Measurements from ENCODE around the gene PLCB1. TPM values are rescaled to one million over a fixed set of nuclear protein-coding genes. Genes with fewer than 3 reads are reported as not detected.
A peak's percentile ranks its signal among the peaks of the same experiment; 100 is the strongest.

The PLCB1 gene
- total RNA-seq, 2 experiments from 2014 or later: 0.63 to 1.5 TPM

- Mint-ChIP-seq H3K4me1 (ENCODE audit: low read depth) (peaks cover 15% of the 10 kb centered on the region), H3K9me3 (ENCODE audit: insufficient read depth) (no peaks in the 10 kb centered on the region), H3K27ac (no peak overlapping the region), H3K27me3 (ENCODE audit: low read depth) (peaks cover 4% of the 10 kb centered on the region), H3K36me3 (ENCODE audit: low read depth) (no peaks in the 10 kb centered on the region), H3K4me3 (no peak overlapping the region)
- POLR2A ChIA-PET: no interaction called here
- CTCF ChIA-PET: interaction anchor here (1.2 kb wide), 1 partner anchor 8 kb away, joined by 3 read pairs; no protein-coding TSS in a partner anchor
- no peak for ATAC-seq
- no peak for DNase-seq
Measured at GRCh38 chr20:8398263-8399051, 266.4 kb downstream of the PLCB1 start.

GRCh38 chr20:8399947-8400346 lies 267.9 kb downstream of the PLCB1 start:
- ATAC-seq (peak; percentile 49), DNase-seq (no peak)
- H3K36me3 Mint-ChIP-seq (ENCODE audit: low read depth): no peaks in the 10 kb centered on the region
- ChIA-PET CTCF (interaction anchor here (1.0 kb wide), 1 partner anchor 9 kb away, joined by 3 read pairs; no protein-coding TSS in a partner anchor), POLR2A (no interaction called here)
- H3K9me3 Mint-ChIP-seq (ENCODE audit: insufficient read depth): no peaks in the 10 kb centered on the region
- no peak overlapping the region for H3K27ac Mint-ChIP-seq
- H3K27me3 Mint-ChIP-seq (ENCODE audit: low read depth): peaks cover 4% of the 10 kb centered on the region
- H3K4me1 Mint-ChIP-seq (ENCODE audit: low read depth): peaks cover 8% of the 10 kb centered on the region
- no peak overlapping the region for H3K4me3 Mint-ChIP-seq

GRCh38 chr20:8400486-8400885 lies 268.4 kb downstream of the PLCB1 start:
- Mint-ChIP-seq H3K4me1 (ENCODE audit: low read depth) (peaks cover 8% of the 10 kb centered on the region), H3K36me3 (ENCODE audit: low read depth) (no peaks in the 10 kb centered on the region), H3K27ac (no peak overlapping the region), H3K9me3 (ENCODE audit: insufficient read depth) (no peaks in the 10 kb centered on the region), H3K4me3 (no peak overlapping the region), H3K27me3 (ENCODE audit: low read depth) (peaks cover 4% of the 10 kb centered on the region)
- DNase-seq (no peak), ATAC-seq (no peak)
- CTCF ChIA-PET: interaction anchor here (1.0 to 5.7 kb wide), 2 partner anchors 8 to 11 kb away, joined by 3 to 36 read pairs; no protein-coding TSS in a partner anchor
- POLR2A ChIA-PET: no interaction called here

GRCh38 chr20:8401556-8401955 lies 269.5 kb downstream of the PLCB1 start:
- H3K27ac Mint-ChIP-seq: no peak overlapping the region
- peaks cover 4% of the 10 kb centered on the region for H3K27me3 Mint-ChIP-seq (ENCODE audit: low read depth)
- H3K4me3 Mint-ChIP-seq: no peak overlapping the region
- no peak for ATAC-seq
- H3K36me3 Mint-ChIP-seq (ENCODE audit: low read depth): no peaks in the 10 kb centered on the region
- ChIA-PET POLR2A (no interaction called here), CTCF (interaction anchor here (5.7 kb wide), 1 partner anchor 12 kb away, joined by 36 read pairs; no protein-coding TSS in a partner anchor)
- no peaks in the 10 kb centered on the region for H3K9me3 Mint-ChIP-seq (ENCODE audit: insufficient read depth)
- DNase-seq: no peak
- H3K4me1 Mint-ChIP-seq (ENCODE audit: low read depth): peaks cover 8% of the 10 kb centered on the region

- DNase-seq: no peak
- peaks cover 8% of the 10 kb centered on the region for H3K4me1 Mint-ChIP-seq (ENCODE audit: low read depth)
- ChIA-PET POLR2A (no interaction called here), CTCF (interaction anchor here (5.7 kb wide), 1 partner anchor 13 kb away, joined by 36 read pairs; no protein-coding TSS in a partner anchor)
- H3K27ac Mint-ChIP-seq: no peak overlapping the region
- H3K27me3 Mint-ChIP-seq (ENCODE audit: low read depth): no peaks in the 10 kb centered on the region
- ATAC-seq: no peak
- H3K36me3 Mint-ChIP-seq (ENCODE audit: low read depth): no peaks in the 10 kb centered on the region
- H3K4me3 Mint-ChIP-seq: no peak overlapping the region
- H3K9me3 Mint-ChIP-seq (ENCODE audit: insufficient read depth): no peaks in the 10 kb centered on the region
Measured at GRCh38 chr20:8402798-8403197, 270.7 kb downstream of the PLCB1 start.

- Mint-ChIP-seq H3K27ac (no peak overlapping the region), H3K4me3 (no peak overlapping the region), H3K4me1 (ENCODE audit: low read depth) (peaks cover 4% of the 10 kb centered on the region), H3K36me3 (ENCODE audit: low read depth) (no peaks in the 10 kb centered on the region), H3K27me3 (ENCODE audit: low read depth) (no peaks in the 10 kb centered on the region), H3K9me3 (ENCODE audit: insufficient read depth) (no peaks in the 10 kb centered on the region)
- no peak for ATAC-seq
- ChIA-PET POLR2A (interaction anchor here (0.6 kb wide), 1 partner anchor 901 kb away, joined by 3 read pairs; no protein-coding TSS in a partner anchor), CTCF (interaction anchor here (0.8 to 5.7 kb wide), 2 partner anchors 15 to 317 kb away, joined by 3 to 36 read pairs; no protein-coding TSS in a partner anchor)
- DNase-seq: no peak
Measured at GRCh38 chr20:8404912-8405635, 273.0 kb downstream of the PLCB1 start.

- H3K36me3 Mint-ChIP-seq (ENCODE audit: low read depth): no peaks in the 10 kb centered on the region
- H3K4me3 Mint-ChIP-seq: no peak overlapping the region
- ChIA-PET CTCF (interaction anchor here (1.5 kb wide), 1 partner anchor 13 kb away, joined by 3 read pairs; no protein-coding TSS in a partner anchor), POLR2A (no interaction called here)
- ATAC-seq (no peak), DNase-seq (no peak)
- no peaks in the 10 kb centered on the region for H3K27me3 Mint-ChIP-seq (ENCODE audit: low read depth)
- H3K4me1 Mint-ChIP-seq (ENCODE audit: low read depth): no peaks in the 10 kb centered on the region
- no peak overlapping the region for H3K27ac Mint-ChIP-seq
- H3K9me3 Mint-ChIP-seq (ENCODE audit: insufficient read depth): no peaks in the 10 kb centered on the region
Measured at GRCh38 chr20:8406391-8406790, 274.3 kb downstream of the PLCB1 start.

GRCh38 chr20:8408587-8409307 lies 276.7 kb downstream of the PLCB1 start:
- DNase-seq: no peak
- no peaks in the 10 kb centered on the region for H3K4me1 Mint-ChIP-seq (ENCODE audit: low read depth)
- no peaks in the 10 kb centered on the region for H3K9me3 Mint-ChIP-seq (ENCODE audit: insufficient read depth)
- CTCF ChIA-PET: interaction anchor here (1.4 kb wide), 1 partner anchor 9 kb away, joined by 3 read pairs; no protein-coding TSS in a partner anchor
- H3K4me3 Mint-ChIP-seq: no peak overlapping the region
- POLR2A ChIA-PET: interaction anchor here (0.7 kb wide), 1 partner anchor 539 kb away, joined by 3 read pairs; no protein-coding TSS in a partner anchor
- H3K36me3 Mint-ChIP-seq (ENCODE audit: low read depth): no peaks in the 10 kb centered on the region
- no peak for ATAC-seq
- H3K27me3 Mint-ChIP-seq (ENCODE audit: low read depth): no peaks in the 10 kb centered on the region
- H3K27ac Mint-ChIP-seq: no peak overlapping the region

- Mint-ChIP-seq H3K27me3 (ENCODE audit: low read depth) (peaks cover 2% of the 10 kb centered on the region), H3K9me3 (ENCODE audit: insufficient read depth) (no peaks in the 10 kb centered on the region), H3K27ac (no peak overlapping the region), H3K4me3 (no peak overlapping the region), H3K4me1 (ENCODE audit: low read depth) (no peaks in the 10 kb centered on the region), H3K36me3 (ENCODE audit: low read depth) (no peaks in the 10 kb centered on the region)
- ChIA-PET CTCF (no interaction called here), POLR2A (no interaction called here)
- no peak for ATAC-seq
- no peak for DNase-seq
Measured at GRCh38 chr20:8413691-8414090, 281.6 kb downstream of the PLCB1 start.

- H3K27ac Mint-ChIP-seq: no peak overlapping the region
- peaks cover 2% of the 10 kb centered on the region for H3K27me3 Mint-ChIP-seq (ENCODE audit: low read depth)
- POLR2A ChIA-PET: no interaction called here
- no peak overlapping the region for H3K4me3 Mint-ChIP-seq
- no peaks in the 10 kb centered on the region for H3K9me3 Mint-ChIP-seq (ENCODE audit: insufficient read depth)
- ATAC-seq: no peak
- H3K36me3 Mint-ChIP-seq (ENCODE audit: low read depth): no peaks in the 10 kb centered on the region
- CTCF ChIA-PET: no interaction called here
- DNase-seq: no peak
- H3K4me1 Mint-ChIP-seq (ENCODE audit: low read depth): no peaks in the 10 kb centered on the region
Measured at GRCh38 chr20:8414586-8415274, 282.7 kb downstream of the PLCB1 start.

GRCh38 chr20:8421981-8422380 lies 289.9 kb downstream of the PLCB1 start:
- Mint-ChIP-seq H3K9me3 (ENCODE audit: insufficient read depth) (no peaks in the 10 kb centered on the region), H3K27me3 (ENCODE audit: low read depth) (peaks cover 2% of the 10 kb centered on the region), H3K4me1 (ENCODE audit: low read depth) (no peaks in the 10 kb centered on the region), H3K4me3 (no peak overlapping the region), H3K36me3 (ENCODE audit: low read depth) (no peaks in the 10 kb centered on the region), H3K27ac (no peak overlapping the region)
- ChIA-PET CTCF (no interaction called here), POLR2A (no interaction called here)
- ATAC-seq (no peak), DNase-seq (no peak)

Data from activated CD8-positive, alpha-beta T cell treated with anti-CD3 and anti-CD28 coated beads, Interleukin-2, amount 10 ng/mL, durations not matched to agents 7 days and 5 days (primary cell).